GM18508 (cell line): ENCODE results near the gene HOXA4.

ENCODE experiments used
- ATAC-seq: cut with Tn5 transposase; IDR thresholded peaks from one replicate; pipeline ENCODE4 v1.9.1; 2021; ENCODE audit warnings: moderate number of reproducible peaks; ENCODE audit not compliant: insufficient read depth, unreplicated experiment

The HOXA4 gene

DNA sequence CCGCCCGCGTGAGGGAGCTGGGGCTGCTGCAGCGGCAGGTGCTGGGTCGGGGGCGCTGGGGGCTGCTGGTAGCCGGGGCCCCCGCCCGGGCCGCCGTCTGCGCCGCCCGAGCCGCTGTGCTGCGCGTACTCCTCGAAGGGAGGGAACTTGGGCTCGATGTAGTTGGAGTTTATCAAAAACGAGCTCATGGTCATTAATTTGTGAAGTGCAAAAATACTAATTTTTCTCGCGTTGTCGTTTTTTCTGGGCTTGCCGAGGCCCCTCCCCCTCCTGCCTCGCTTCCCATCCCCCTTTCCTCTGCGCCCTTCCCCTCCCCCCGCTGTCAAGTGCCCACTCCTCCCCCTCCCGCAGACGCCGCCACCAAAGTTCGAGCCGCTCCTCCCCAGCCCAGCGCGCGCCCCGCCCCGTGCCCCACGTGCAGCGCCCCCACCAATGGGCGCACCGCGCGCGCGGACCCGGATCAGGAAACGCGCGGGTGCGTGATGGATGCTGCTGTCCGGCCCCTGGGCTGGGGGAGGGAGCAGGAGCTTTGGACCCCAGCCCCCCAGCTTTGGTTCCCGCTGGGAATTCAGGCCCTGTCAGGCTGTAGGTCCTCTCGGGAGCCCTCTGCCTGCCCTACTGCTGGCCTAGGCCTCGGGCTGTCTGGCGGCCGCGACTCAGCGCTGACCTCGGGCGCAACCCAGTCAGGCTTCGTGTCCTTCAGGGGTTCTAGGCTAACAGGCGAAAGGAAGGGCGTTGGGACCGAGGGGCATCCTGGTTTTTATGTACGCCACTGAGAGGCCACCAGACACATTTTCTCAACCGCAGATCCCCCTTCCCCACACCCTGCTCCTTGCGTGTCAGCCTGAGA is at the start of gene HOXA4:
Gene HOXA4, minus strand, starts transcription at position 218 of the 850 bp plus-strand sequence. Its CDS starts 24 bp downstream, at position 194.
- ATAC-seq = no peak

GRCh38 chr7:27179503-27180430 is 49.2 kb upstream of the HOXA4 start:
- no peak for ATAC-seq

- no peak for ATAC-seq
Measured at GRCh38 chr7:27179030-27179429, 48.5 kb upstream of the HOXA4 start.

GRCh38 chr7:27178366-27178765 is 47.8 kb upstream of the HOXA4 start:
- no peak for ATAC-seq

GRCh38 chr7:27177795-27178320 is 47.3 kb upstream of the HOXA4 start:
- ATAC-seq = no peak

DNA sequence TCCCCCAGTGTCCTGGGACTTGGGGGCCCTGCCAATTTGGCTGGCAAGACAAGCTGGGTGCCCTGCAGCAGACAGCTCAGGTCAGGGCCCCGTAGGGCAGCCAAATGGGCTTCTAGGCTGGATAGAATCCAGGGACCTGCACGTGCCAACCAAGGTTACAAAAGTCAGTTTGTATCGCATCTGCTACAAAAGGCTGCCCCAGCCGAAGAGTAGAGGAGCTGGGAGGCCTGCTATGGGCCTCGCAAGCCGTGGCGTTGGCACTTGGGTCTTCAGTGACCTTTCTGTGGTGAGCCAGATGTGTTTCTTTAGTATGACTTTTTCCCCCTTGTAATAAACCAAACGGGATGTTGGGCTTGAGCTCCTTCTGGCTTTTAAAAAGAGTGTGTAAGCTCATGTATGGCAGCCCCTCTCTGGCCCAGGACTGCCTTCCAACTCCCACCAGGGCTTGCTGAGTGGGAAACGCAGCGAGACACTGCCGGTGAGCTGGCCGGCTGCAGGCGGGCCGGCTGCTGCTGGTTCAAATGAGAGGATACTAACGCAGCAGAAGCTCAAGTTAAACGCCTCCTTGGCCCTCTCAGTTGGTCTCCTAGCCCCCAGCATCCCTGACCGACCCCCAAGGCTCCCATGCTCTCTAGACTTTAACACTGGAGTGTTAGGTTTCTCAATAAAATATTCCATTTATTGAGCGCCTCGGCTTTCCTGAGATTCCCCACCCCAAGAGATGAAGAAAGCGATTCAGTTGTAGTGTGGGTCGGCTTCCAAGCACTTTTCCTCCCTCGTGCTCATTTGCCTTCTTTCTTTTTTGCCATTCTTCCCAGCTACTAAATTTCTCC is 46.6 kb upstream of the HOXA4 start:
- ATAC-seq = no peak

DNA sequence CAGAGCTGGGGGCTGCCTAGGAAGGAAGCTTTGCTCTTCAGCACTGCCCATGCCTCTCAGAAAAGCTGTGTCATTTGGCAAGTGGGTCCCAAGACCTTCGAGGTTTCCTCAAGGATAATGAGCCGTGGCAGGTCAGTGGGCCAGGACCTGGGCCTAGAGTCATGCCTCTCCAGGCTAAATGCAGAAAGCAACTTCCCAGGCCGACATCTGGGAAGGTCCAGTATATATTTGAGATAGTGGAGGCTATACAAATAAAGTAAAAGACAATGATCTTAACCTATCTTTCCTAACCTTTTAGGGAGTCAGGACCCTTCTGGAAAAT is 45.9 kb upstream of the HOXA4 start:
- no peak for ATAC-seq

- no peak for ATAC-seq
Measured at GRCh38 chr7:27175626-27176523, 45.3 kb upstream of the HOXA4 start.

DNA sequence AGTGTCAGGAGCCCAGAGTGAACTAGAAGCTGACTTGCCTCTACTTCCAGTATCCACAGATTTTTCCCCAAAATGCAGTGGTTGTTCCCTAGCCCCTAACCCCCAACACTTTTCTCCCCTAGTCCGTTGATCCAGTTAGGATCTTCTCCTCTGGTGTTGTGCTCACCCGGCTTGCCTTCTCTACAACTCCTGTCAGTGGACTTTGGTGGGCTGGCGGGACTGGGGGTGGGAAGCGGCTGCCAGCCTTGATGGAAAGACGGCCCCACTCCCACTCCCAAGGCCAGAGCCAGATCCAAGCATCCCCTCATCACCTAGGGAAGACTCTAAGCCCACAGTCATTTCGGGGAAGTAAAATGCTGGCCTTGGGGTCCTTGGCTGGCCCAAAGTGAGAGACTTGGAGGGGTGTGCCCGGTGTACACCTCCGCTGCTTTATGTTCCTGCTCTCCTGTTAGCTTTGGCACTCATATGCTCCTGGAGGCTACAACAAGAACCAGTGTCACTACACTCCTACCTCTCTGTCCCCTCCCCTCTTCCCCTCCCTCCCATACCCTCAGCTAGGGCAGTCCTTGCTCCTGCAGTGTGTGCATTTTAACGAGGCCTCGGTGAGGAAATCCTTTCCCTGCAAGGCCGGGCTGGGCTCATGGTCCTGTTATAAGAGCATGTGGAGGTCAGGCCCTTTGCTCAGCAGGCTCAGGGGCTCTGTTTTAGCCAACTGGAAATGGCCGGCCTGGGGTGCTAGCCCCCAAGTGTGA is 44.5 kb upstream of the HOXA4 start:
- ATAC-seq = no peak

GRCh38 chr7:27173956-27174873 is 43.7 kb upstream of the HOXA4 start, which contains the start of gene HOXA10:
TSS of gene HOXA10 (minus strand) at chr7:27174320. CDS start at chr7:27174306, 14 bp downstream.
- no peak for ATAC-seq

DNA sequence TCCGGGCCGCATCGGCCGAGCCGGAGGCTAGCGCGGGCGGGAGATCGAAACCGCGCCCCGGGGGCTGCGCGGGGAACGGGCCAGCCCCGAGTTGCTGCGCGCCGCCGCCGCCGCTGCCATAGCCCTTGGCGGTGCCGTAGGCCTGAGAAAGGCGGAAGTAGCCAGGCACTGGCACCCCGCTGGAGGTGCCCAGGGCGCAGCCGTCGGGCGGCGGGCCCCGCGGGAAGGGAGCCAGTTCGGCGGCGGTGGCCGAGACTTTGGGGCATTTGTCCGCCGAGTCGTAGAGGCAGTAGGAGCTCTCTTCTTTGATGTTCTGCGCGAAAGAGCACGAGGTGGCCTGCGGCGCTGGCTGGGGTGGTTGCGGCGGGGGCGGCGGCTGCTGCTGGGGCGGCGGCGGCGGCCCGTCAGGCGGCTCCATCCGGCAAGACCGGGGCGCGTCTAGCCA is 43.0 kb upstream of the HOXA4 start:
- no peak for ATAC-seq

DNA sequence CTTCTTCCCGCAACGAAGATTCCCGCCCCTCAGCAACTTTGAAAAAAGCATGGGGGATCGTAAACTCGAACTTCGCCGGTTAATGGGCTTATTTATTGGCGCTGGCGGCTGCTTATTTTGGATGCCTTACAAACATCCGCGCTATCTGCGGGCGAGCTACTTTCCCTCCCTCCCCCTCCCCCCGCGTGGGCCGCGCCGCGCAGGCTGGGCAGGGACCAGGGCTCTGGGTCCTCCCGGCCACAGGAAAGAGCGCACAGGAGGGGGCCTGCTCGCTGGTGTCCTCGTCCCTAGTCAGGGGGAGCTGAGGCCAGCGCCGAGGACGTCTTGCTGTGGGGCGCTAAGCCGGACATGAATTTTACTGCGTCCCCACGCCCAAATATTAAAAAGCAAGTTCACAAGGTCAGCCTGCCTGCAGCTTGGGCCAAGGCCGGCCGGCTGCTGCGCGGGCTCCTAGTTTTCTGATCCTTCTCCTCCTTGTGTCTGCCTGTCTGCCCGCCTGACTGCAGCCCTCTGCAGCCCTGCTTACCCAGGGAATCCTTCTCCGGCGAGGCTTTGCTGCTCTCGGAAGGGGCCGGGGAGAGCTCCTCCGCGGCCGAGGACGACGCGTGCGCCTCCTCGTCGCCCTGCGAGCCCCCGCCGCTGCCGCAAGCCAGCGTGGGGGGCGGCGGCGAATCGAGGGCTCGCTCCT is 42.4 kb upstream of the HOXA4 start:
- ATAC-seq = no peak

GRCh38 chr7:27172315-27172774 is 41.8 kb upstream of the HOXA4 start:
- no peak for ATAC-seq

- ATAC-seq = no peak
Measured at GRCh38 chr7:27171637-27172314, 41.2 kb upstream of the HOXA4 start.

DNA sequence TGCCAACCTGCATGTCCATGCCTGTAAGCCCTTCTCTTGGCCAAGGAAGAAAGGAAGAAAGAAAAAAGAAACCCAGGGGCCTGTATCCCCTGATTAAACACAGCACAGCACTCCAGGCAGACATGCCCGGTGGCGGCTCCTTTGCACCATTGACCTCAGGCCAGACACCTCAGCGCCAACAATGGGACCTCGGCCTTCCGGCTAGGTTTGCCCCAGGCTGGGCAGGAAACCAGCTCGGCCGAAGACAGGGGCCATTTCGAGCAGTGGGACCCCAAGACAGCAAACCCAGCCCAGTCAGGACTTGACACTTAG is 40.7 kb upstream of the HOXA4 start:
- no peak for ATAC-seq
